ENCODE data around the gene LYPD6.

GRCh38 chr2:149313512-149313972 is 16.8 kb upstream of the LYPD6 start:
- TF ChIP-seq CTCF (IDR thresholded peaks at IDR 0.05) (peak; percentile 81), EZH2 (IDR thresholded peaks at IDR 0.05; ENCODE audit: borderline replicate concordance, insufficient read depth, low read depth, low read length, poor library complexity, severe bottlenecking) (no peak)
